SHP77 (cell line): ENCODE data around the gene SLC25A24.

ENCODE experiments used
- DNase-seq, 2 experiments: peaks; one replicate each; lab custom pipeline; 2025; lab: John Stamatoyannopoulos, UW

Gene SLC25A24

GRCh38 chr1:108096089-108096488 lies 104.1 kb downstream of the SLC25A24 start:
- no peak for DNase-seq

GRCh38 chr1:108089477-108089876 lies 110.7 kb downstream of the SLC25A24 start:
- no peak for DNase-seq

GRCh38 chr1:108085628-108086027 lies 114.5 kb downstream of the SLC25A24 start:
- no peak for DNase-seq

GRCh38 chr1:108084866-108085477 lies 115.2 kb downstream of the SLC25A24 start:
- DNase-seq, result no peak
